ENCODE measurements around the gene TBPL2.
"Not testable (repeated sequence)": the region's sequence is repeated elsewhere in the genome, so short reads cannot be mapped to it uniquely, and the experiment has no call there.

Gene TBPL2

DNA sequence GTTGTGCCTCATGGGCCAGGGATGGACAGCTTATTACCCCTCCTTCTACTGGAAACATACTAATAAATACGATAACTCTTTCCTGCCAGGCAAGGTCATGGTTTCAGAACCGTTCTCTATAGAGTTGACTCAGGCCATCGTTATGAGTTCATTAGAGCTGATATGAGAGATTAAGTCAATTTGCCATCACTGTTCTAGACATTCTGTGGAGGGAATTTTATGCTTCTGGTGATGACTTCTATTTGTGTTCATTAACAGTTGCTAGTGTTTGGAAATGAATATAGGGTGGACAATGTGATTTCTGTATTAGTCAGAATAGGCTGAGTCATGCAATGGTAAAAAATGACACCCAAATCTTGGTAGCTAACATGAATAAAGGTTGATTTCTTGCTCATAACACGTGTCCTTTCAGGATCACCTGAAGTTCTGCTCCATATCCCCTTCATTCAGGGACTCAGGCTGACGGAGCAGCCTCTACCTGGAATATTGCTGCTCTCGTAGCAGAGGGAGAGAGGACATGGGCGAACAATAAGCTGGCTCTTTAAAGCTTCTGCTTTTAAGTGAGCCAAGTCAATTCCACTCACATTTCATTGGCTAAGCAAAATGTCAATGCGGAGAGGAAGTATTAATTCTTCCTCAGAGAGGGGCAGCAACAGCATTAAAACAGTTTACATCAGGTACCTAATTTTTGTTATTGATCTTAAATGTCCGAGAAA is 18.5 kb upstream of the TBPL2 start (continued):
- TF ChIP-seq, protein P1, sequence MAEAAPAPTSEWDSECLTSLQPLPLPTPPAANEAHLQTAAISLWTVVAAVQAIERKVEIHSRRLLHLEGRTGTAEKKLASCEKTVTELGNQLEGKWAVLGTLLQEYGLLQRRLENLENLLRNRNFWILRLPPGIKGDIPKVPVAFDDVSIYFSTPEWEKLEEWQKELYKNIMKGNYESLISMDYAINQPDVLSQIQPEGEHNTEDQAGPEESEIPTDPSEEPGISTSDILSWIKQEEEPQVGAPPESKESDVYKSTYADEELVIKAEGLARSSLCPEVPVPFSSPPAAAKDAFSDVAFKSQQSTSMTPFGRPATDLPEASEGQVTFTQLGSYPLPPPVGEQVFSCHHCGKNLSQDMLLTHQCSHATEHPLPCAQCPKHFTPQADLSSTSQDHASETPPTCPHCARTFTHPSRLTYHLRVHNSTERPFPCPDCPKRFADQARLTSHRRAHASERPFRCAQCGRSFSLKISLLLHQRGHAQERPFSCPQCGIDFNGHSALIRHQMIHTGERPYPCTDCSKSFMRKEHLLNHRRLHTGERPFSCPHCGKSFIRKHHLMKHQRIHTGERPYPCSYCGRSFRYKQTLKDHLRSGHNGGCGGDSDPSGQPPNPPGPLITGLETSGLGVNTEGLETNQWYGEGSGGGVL (tag by site-specific recombination; IDR thresholded peaks at IDR 0.05) = no peak

DNA sequence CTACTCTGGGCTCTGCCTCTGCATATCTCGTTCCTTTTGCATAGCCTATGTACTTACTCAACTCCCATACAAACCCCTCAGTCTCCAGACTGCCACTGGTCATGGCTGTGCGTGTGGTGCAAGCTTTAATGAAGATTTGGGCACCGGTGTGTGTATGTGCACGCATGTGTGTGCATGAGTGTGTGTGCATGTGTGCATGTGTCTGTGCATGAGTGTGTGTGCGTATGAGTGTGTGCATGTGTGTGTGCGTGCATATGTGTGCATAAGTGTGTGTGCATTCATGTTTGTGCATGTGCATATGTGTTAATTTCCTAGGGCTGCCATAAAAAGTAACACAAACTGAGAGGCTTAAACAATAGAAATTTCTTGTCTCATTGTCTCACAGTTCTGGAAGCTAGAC is 17.1 kb upstream of the TBPL2 start:
- Histone ChIP-seq H3K36me3 (ENCODE audit: control insufficient read depth in 2 of 2, insufficient read depth in 1 of 2, low read length in 2 of 2) (no peaks in the 10 kb centered on the region), H3K4me3 (ENCODE audit: low read depth, low read length) (no peak overlapping the region), H3K4me1 (ENCODE audit: control insufficient read depth, insufficient read depth, low read length) (peaks cover 9% of the 10 kb centered on the region), H3K27ac (ENCODE audit: extremely low read depth, low read depth, low read length) (no peak overlapping the region), H3K9me3 (ENCODE audit: control insufficient read depth, insufficient read depth, low read depth, low read length) (no peaks in the 10 kb centered on the region)
- TF ChIP-seq KLF10 (tag by site-specific recombination; IDR thresholded peaks at IDR 0.05) = no peak
- TF ChIP-seq, protein P2, sequence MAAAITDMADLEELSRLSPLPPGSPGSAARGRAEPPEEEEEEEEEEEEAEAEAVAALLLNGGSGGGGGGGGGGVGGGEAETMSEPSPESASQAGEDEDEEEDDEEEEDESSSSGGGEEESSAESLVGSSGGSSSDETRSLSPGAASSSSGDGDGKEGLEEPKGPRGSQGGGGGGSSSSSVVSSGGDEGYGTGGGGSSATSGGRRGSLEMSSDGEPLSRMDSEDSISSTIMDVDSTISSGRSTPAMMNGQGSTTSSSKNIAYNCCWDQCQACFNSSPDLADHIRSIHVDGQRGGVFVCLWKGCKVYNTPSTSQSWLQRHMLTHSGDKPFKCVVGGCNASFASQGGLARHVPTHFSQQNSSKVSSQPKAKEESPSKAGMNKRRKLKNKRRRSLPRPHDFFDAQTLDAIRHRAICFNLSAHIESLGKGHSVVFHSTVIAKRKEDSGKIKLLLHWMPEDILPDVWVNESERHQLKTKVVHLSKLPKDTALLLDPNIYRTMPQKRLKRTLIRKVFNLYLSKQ (tag by site-specific recombination; IDR thresholded peaks at IDR 0.05; ENCODE audit: borderline replicate concordance) = no peak
- TF ChIP-seq, protein P3, sequence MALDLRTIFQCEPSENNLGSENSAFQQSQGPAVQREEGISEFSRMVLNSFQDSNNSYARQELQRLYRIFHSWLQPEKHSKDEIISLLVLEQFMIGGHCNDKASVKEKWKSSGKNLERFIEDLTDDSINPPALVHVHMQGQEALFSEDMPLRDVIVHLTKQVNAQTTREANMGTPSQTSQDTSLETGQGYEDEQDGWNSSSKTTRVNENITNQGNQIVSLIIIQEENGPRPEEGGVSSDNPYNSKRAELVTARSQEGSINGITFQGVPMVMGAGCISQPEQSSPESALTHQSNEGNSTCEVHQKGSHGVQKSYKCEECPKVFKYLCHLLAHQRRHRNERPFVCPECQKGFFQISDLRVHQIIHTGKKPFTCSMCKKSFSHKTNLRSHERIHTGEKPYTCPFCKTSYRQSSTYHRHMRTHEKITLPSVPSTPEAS (tag by site-specific recombination; IDR thresholded peaks at IDR 0.05) = peak; percentile 93
- POLR2A ChIA-PET = no interaction called here
- CTCF ChIA-PET = interaction anchor here (0.6 kb wide), 1 partner anchor 274 kb away, joined by 3 read pairs; no protein-coding TSS in a partner anchor

DNA sequence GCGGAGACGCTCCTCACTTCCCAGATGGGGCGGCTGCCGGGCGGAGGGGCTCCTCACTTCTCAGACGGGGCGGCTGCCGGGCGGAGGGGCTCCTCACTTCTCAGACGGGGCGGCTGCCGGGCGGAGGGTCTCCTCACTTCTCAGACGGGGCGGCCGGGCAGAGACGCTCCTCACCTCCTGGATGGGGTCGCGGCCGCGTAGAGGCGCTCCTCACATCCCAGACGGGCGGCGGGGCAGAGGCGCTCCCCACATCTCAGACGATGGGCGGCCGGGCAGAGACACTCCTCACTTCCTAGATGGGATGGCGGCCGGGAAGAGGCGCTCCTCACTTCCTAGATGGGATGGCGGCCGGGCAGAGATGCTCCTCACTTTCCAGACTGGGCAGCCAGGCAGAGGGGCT is 16.0 kb upstream of the TBPL2 start:
- POLR2A ChIA-PET; H3K36me3 ChIP-seq (ENCODE audit: control insufficient read depth in 2 of 2, insufficient read depth in 1 of 2, low read length in 2 of 2); H3K4me1 ChIP-seq (ENCODE audit: control insufficient read depth, insufficient read depth, low read length); CTCF ChIA-PET; H3K4me3 ChIP-seq (ENCODE audit: low read depth, low read length); H3K9me3 ChIP-seq (ENCODE audit: control insufficient read depth, insufficient read depth, low read depth, low read length); H3K27ac ChIP-seq (ENCODE audit: extremely low read depth, low read depth, low read length): not testable (repeated sequence)

DNA sequence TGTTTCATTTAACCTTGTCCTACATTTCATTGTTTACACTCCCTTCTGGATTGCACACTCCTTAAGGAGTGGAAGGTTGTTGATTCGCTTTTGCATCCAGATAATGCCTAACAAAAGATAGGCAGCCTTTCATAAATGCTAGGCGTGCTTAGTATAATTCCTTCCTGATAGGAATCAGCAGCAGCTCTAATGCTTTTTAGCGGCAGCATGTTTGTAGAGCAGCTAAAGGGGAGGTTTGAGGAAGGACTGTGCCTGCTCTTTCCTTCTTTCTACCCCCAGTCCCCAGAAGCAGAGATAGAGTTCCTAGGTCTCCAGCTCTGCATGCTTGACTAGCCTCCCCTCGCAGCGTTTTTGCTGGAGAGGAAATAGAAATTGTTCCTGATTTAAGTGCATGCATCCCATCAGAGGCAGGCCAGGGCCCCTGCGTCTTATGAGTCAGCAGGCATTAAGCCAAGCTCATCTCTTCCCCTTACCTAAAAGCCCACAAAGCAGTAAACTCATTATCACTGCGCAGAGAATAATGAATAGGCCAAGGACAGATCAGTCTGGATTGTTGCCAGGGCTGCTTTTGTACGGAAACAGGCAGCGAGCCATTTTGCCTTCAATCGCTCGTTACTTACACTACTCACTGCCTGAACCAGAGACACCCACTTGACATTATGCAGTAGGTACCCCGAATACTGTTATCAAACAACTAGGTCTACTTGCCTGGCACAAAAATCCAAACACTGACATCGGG is 14.0 kb upstream of the TBPL2 start:
- Histone ChIP-seq H3K36me3 (ENCODE audit: control insufficient read depth in 2 of 2, insufficient read depth in 1 of 2, low read length in 2 of 2) (no peaks in the 10 kb centered on the region), H3K4me3 (ENCODE audit: low read depth, low read length) (no peak overlapping the region), H3K27ac (ENCODE audit: extremely low read depth, low read depth, low read length) (peak overlapping the region; percentile 84), H3K4me1 (ENCODE audit: control insufficient read depth, insufficient read depth, low read length) (peaks cover 12% of the 10 kb centered on the region), H3K9me3 (ENCODE audit: control insufficient read depth, insufficient read depth, low read depth, low read length) (no peaks in the 10 kb centered on the region)
- ChIA-PET POLR2A (interaction anchor here (1.0 to 1.2 kb wide), 2 partner anchors 60 to 127 kb away, joined by 3 read pairs; no protein-coding TSS in a partner anchor), CTCF (interaction anchor here (0.5 to 2.1 kb wide), 4 partner anchors 8 to 403 kb away, joined by 3 to 15 read pairs (median 4); no protein-coding TSS in a partner anchor)
- TF ChIP-seq, protein P4, sequence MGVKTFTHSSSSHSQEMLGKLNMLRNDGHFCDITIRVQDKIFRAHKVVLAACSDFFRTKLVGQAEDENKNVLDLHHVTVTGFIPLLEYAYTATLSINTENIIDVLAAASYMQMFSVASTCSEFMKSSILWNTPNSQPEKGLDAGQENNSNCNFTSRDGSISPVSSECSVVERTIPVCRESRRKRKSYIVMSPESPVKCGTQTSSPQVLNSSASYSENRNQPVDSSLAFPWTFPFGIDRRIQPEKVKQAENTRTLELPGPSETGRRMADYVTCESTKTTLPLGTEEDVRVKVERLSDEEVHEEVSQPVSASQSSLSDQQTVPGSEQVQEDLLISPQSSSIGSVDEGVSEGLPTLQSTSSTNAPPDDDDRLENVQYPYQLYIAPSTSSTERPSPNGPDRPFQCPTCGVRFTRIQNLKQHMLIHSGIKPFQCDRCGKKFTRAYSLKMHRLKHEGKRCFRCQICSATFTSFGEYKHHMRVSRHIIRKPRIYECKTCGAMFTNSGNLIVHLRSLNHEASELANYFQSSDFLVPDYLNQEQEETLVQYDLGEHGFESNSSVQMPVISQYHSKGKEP (tag by site-specific recombination; IDR thresholded peaks at IDR 0.05) = peak; percentile 92
- TF ChIP-seq, protein P1 (tag by site-specific recombination; IDR thresholded peaks at IDR 0.05) = peak; percentile 54; the same call in 1 of the 2 replicates
- 0 out of 2 replicates have a peak, but pooled peaks have one; percentile 31 for TF ChIP-seq PRDM1 (tag by site-specific recombination; IDR thresholded peaks at IDR 0.05)
- peak; percentile 17; the same call in 1 of the 2 replicates for TF ChIP-seq HOXD13 (CRISPR knock-in tag; IDR thresholded peaks at IDR 0.05; ENCODE audit: borderline replicate concordance)
- no peak for TF ChIP-seq ZNF23 (tag by site-specific recombination; IDR thresholded peaks at IDR 0.05; ENCODE audit: borderline replicate concordance)
- no peak for TF ChIP-seq ZNF514 (tag by site-specific recombination; IDR thresholded peaks at IDR 0.05)
- TF ChIP-seq KLF8 (tag by site-specific recombination; IDR thresholded peaks at IDR 0.05) = peak; percentile 22; the same call in 1 of the 2 replicates
- peak; percentile 25; the same call in 1 of the 2 replicates for TF ChIP-seq IKZF3 (tag by site-specific recombination; IDR thresholded peaks at IDR 0.05)
- TF ChIP-seq ZBTB48 (tag by site-specific recombination; IDR thresholded peaks at IDR 0.05) = peak; percentile 55
- peak; percentile 30; the same call in 1 of the 2 replicates for TF ChIP-seq ZFP69B (tag by site-specific recombination; IDR thresholded peaks at IDR 0.05)
- TF ChIP-seq ZNF658 (tag by site-specific recombination; IDR thresholded peaks at IDR 0.05) = no peak
- peak; percentile 96 for TF ChIP-seq ZNF335 (tag by site-specific recombination; conservative IDR thresholded peaks at IDR 0.05)
- no peak for TF ChIP-seq YY1 (tag by site-specific recombination; IDR thresholded peaks at IDR 0.05)
- peak; percentile 82 for TF ChIP-seq SP7 (tag by site-specific recombination; IDR thresholded peaks at IDR 0.05)
- no peak for TF ChIP-seq ZFHX2 (tag by site-specific recombination; conservative IDR thresholded peaks at IDR 0.05)
- no peak for TF ChIP-seq SALL2 (tag by site-specific recombination; IDR thresholded peaks at IDR 0.05; ENCODE audit: borderline replicate concordance)
